Stimulated activated CD8-positive, alpha-beta memory T cell treated with anti-CD3 and anti-CD28 coated beads, Interleukin-15, amount 100 ng/mL, for 48 hours (primary cell): Measurements from ENCODE around the gene FOXD4L3.
"Not testable (repeated sequence)": the region's sequence is repeated elsewhere in the genome, so short reads cannot be mapped to it uniquely, and the experiment has no call there.

Experiments used
- DNase-seq, 2 donors: peaks; one replicate each; pipeline ENCODE4 v3.0.0-alpha.2; 2020; ENCODE audit warnings: low read depth in 2 of 2

FOXD4L3 gene

DNA sequence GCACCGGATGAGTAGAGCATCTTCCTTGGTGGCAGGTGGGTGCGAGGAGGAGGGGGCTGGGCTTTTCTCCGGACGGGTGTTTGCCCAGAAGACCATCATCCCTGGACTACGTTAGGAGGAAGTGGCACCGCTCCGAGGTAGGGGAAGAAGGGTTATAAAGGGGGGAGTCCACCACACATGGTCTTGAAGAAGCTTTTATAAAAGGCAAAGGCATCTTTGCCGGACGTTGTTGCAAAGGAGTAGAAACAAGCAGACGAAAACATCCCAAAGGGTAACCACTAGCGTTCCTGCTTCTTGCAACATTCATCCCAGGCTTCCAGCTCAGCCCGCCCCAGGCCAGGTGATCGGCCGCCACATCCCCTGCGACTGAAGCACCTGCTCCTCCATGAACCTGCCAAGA is at the start of gene FOXD4L3:
TSS of gene FOXD4L3 (plus strand) at position 301 of the 400 bp plus-strand sequence. CDS start at position 386, 85 bp downstream.
- DNase-seq: not testable (repeated sequence)

DNA sequence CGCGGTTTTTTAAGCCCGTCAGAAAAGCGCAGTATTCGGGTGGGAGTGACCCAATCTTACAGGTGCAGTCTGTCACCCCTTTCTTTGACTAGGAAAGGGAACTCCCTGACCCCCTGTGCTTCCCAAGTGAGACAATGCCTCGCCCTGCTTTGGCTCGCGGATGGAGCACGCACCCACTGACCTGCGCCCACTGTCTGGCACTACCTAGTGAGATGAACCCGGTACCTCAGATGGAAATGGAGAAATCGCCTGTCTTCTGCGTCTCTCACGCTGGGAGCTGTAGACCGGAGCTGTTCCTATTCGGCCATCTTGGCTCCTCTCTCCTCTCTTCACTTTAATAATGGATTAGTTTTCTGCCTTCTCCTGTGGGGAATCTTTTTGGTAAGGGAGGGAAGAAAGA is 21.6 kb upstream of the FOXD4L3 start:
- DNase-seq: not testable (repeated sequence)

DNA sequence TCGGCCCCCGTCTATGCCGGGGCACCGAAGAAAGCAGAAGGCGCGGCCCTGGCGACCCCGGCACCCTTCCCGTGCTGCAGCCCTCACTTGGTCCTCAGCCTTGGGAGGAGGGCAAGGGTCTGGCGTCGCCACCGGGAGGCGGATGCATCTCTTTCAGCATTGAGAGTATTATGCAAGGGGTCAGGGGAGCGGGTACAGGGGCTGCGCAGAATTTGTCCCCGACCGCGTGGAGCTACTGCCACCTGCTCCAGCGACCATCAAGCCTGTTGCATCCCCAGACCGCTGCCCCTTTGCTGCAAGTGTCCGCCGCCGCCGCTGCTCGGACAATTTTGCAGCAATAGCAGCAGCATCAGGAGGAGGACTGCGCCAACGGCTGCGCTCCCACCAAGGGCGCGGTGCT is 1.1 kb downstream of the FOXD4L3 start:
- DNase-seq: not testable (repeated sequence)

DNA sequence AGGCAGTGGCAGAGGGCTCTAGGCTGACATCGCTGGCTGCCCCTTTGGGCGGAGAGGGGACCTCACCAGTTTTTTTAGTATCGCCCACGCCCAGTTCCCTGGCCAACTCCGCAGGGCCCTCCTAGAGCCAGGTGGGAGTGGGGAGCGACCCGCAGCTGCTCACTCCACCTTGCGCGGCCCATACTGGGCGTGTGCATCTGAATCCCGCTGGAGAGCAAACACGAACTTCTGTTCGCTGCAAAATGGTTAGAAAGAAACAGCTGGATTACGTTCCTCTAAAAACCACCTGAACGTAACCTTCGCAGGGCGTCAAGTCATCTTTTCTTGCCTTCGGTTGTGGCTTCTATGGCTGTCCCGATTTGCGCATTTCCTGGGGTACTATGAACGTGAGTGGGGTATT is 1.5 kb downstream of the FOXD4L3 start:
- not testable (repeated sequence) for DNase-seq

DNA sequence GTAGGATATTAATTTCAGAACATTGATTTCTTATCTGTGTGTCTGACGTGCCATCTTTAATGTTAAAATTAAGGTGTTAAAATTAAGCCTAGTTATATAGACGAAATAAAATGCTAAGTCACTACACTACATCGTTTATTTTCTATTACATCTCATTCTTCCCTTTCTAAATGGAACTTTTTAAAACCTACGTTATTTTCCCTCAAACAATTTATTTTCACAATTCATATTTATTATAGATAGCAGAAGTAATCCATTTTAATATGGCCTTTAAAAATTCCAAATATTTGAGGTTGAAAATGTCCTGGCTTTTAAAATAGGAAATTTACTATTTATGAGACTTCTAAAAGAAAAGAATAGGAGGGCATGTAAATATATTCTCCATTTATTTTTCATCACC is 2.1 kb downstream of the FOXD4L3 start:
- DNase-seq: not testable (repeated sequence)

DNA sequence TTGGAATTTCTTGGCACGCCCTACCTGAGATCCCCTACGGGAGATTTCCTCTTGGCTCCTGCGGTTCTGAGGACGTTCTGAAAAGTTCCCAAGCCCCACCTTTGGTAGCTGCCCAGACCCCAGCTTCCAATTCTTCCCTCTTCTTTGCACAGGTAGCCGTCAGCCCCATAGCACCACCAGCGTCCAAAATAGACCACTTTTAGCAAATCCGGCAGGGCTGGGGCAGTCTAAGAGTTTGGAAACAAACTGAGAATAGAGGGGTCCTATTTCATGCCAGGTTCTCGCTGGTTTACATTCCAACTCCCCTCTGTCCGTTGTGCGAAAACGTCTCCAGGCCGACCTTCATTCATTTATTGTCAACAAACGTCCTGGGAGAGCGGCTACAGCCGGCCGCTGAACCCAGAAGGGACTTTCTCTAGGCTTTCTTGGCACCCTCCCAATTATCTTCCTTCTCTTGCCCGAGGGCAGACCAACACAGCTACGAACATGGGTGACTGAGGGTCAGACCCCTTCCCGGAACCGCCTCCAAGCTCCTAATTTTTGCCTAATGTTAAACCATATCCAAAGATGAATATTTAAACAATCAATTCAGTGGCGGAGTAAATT is 3.1 kb downstream of the FOXD4L3 start:
- not testable (repeated sequence) for DNase-seq

DNA sequence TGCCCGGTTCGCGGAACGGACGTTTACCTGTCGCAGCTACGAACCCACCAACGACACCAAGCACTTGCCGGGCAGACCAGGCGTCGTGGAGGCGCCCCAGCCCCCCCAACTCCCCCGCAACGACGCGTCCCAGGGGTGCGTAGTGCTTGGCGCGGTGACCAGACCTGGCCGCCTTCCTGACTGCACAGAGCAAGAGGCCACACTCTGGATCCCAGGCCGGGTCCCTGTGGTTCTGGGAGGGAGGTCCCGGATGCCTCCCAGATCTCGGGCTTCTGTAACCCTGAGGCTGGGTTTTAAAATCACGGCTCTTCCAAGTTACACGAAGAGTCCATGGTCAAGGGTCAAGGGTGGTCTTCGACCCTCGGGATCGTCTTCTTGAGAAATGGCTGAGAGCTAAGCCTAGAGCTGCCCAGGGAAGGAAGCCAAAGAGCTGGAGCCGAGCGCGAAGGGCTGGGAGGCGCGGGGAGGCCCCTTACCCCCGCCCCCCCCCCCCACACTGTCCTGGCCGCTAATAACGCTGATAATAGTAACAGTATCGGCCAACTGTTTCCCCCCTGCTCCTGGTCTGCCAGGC is 3.8 kb downstream of the FOXD4L3 start:
- DNase-seq: not testable (repeated sequence)

DNA sequence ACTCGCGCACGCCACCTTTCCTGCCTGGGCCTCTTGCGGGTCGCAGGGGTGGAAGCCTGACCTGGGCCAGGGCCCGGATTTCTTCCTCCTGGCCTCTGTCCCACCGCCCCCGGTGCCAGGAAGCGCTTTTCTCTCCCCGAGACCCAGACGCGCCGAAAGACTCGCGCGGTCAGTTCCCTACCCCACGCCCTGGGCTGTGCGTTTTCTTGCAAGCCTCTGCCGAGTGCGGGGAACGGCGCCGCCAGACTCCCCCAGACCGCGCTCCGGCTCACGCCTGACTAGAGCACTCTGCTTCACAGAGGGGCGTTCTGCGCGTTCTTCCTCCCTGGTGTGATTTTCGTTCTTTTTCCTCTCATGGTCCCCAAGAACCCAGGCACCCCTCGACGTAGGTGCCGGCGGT is 4.5 kb downstream of the FOXD4L3 start:
- not testable (repeated sequence) for DNase-seq

DNA sequence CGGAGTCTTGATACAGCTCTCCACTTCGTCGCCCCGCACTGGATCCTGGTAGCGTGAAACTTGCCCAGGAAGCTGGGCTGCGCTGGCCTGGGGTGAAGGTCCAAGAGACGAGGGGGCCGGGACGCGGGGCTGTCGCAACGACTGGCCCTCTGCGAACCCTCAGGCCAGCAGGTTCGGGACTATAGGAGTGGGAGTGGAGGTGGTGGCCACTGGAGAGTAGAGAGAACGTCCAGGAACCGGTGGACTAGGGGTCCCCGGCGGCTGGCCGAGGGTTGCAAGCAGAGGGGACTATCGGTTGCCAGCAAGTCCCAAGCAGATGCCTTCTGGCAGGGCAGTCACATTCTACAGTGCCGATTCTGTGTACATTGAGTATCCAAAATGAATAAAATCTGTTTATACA is 5.0 kb downstream of the FOXD4L3 start:
- DNase-seq: not testable (repeated sequence)

DNA sequence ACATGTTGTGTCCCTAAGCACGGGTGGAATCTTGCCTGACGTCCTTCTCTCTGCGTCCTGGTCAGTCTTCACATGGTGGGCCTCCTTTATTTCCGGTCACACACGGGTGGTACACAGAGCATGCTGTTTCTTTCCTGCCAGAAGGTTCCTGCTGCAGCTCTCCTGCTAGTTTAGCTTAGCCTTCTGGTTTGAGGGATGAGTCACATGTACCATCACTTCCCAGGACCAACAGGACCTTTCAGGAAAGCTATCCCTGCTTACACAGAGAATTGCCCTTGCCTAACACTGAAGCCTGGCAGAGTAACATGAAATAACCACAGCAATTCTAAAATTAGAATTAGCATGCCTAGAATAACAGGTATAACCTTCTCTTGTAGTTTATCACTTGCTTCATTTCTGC is 8.5 kb downstream of the FOXD4L3 start:
- DNase-seq: not testable (repeated sequence)

DNA sequence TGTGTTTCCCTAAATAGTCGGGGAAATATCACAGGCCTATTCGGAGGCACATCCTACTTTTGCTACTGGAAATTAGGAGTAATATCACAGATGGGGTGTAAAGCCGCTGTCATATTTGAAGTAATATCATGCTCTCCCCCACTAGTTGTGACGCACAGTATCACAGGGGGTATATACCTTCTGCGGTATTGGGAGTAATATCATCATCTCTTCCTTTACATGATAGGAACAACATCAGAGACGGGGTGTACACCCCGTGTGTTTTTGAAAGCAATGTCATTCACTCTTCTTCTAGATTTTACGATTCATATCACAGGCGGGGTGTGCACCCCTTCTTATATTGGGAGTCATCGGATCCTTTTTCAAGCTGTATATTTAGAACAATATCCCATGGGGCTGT is 15.5 kb downstream of the FOXD4L3 start:
- DNase-seq: not testable (repeated sequence)

DNA sequence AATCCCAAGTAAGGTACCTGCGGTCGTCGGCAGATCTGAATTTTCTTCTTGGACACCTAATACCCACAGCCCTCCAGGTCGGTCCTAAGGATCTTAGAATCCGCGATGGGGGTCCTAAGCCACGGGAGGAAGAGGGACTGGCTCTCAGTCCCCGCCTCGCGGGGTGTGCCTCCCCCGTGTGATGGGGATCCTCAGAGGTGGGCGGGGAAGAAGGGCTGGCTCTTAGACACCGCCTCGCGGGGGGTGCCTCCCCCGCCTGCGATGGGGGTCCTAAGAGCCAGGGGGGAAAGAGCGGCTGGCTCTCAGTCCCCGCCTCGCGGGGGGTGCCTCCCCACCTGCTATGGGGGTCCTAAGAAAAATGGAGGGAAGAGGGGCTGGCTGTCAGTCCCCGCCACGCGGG is 21.1 kb downstream of the FOXD4L3 start:
- DNase-seq: not testable (repeated sequence)

DNA sequence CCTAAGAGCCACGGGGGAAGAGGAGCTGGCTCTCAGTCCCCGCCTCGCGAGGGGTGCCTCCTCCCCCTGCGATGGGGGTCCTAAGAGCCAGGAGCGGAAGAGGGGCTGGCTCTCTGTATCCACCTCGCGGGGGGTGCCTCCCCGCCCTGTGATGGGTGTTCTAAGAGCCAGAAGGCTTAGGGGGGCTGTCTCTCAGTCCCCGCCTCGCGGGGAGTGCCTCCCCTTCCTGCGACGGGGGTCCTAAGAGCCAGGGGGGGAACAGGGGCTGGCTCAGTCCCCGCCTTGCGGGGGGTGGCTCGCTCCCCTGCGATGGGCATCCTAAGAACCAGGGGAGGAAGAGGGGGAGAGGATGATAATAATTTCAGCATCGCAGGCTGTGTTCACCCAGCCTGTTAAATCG is 21.9 kb downstream of the FOXD4L3 start:
- not testable (repeated sequence) for DNase-seq

DNA sequence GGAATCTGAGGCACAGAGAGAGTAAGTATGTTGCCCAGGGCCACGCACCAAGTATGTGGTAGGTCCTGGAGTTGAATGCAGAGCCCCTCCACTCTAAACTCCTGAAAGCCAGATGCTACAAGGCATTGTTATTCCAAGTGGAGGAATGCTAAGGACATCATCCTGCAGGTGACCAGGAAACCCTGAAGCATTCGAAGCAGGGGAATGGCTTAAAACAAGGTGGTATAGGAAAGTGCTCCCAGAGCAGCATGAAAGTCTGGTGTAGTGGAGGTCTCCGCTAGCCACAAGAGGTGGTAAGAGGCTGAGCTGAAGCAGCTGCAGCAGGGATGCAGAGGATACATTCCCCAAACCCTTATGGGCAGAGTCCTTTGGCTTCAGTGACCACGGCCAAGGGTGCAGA is 26.4 kb downstream of the FOXD4L3 start:
- DNase-seq: not testable (repeated sequence)

DNA sequence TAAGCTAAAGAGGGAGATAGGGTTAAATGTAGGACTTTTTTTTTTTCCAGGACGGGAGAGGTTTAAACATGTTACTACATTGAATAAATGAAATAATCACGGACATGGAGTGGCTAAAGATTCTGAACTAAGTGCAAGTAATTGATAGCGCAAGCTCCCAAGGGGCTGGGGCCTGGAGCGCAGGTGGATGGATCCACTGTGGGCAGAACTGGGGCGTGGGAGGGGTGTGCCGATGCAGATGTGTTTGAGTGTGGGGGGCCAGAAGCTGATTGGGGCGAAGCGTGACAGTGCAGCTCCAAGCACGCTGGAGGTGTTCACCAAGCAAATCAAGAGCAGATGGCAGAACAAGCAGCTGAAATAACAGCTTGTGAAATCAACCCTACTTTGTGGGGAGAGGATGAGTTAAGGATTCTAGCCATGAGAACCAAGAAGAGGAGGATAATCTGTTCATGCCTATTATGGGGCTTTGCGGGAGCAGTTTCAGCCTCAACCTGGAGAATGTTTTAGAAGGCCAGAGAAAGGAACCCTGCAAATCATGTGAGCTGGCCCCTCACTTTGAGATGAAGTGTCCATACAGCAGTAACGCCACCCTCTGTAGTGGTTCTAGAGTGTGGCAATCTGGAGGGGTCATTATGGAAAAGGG is 28.0 kb downstream of the FOXD4L3 start:
- not testable (repeated sequence) for DNase-seq

DNA sequence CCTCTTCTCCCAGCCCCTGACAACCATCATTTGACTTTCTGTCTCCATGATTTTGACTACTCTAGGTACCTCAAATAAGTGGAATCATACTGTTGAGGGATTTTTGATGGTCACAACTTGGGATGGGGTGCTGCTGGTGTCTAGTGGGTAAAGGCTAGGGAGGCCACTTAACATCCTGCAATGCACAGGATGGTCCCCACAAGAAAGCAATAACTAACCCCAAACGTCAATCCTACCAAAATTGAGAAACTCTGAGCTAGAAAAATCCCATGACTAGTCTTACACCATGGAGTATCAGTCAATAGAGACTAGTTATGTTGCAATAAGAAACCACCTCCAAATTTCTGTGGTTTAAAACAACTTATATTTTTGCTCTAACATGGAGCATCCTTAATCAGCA is 29.5 kb downstream of the FOXD4L3 start:
- not testable (repeated sequence) for DNase-seq

DNA sequence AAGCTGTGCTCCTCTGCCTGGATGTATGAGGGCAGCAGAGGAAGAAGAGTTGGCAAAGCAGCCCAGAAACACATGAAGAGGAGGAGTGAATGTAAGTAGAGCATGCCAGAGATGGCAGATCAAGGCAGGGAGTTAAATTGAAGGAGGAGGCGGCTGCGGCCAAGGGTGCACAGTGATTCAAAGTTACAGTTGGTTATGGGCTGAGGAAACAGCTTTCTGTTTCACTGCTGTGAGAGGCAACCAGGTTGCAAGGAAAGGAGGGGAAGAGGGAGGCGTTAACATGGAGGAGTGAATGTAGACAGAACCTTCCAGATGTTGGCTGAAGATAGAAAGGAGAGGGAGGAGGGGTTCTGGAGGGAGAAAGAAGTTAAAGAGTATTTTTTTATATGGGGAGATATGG is 33.3 kb downstream of the FOXD4L3 start:
- DNase-seq: not testable (repeated sequence)

DNA sequence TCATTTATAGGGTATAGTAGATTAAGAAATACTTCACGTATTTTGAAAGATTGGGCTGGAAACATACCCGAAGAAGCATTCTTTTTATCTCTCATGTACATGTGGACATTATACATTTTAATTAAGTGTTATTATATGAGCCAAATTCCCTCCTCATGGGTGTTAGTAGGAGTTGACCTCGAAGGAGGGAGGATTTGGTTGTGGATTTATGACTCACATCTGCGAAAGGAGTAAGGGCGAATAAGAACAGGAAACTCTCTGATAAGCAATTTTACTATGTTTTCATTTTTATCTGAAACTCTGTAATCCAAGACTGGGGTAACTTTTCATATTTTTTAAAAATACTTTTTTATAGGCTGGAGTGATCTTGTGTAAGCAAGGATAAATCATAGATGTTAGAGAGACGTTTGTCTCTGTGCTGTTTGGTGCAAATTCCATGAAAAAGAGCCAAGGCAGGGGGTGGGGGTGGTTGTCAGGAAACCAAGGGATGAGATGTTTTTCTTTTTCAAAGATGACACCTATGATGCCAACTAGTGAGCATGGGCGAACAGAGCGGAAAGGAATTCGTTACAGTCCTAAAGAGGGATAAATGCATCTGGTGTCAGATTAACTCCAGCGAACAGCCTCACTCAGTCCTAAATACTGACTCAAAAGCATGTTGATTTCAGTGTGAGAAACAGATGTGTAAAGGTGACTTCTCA is 34.1 kb downstream of the FOXD4L3 start:
- DNase-seq: not testable (repeated sequence)

DNA sequence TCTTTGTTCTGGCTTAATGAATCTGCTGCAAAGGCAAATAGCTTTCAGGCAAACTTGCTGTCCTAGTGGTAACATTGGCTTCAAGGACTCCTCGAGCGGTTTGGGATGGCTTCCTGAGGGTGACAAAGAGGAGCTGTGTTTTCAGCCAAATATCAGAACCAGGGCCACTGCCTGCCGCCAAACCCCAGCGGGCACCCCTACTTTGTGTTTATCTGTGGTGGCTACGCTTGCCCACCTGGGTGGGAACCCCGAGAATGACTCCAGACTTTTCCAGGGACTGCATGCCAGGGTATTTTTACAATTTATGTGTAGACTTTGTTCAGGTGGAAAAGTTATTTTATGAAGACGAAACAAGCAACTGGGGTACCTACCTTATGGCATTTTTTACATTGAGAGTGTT is 35.3 kb downstream of the FOXD4L3 start:
- not testable (repeated sequence) for DNase-seq

DNA sequence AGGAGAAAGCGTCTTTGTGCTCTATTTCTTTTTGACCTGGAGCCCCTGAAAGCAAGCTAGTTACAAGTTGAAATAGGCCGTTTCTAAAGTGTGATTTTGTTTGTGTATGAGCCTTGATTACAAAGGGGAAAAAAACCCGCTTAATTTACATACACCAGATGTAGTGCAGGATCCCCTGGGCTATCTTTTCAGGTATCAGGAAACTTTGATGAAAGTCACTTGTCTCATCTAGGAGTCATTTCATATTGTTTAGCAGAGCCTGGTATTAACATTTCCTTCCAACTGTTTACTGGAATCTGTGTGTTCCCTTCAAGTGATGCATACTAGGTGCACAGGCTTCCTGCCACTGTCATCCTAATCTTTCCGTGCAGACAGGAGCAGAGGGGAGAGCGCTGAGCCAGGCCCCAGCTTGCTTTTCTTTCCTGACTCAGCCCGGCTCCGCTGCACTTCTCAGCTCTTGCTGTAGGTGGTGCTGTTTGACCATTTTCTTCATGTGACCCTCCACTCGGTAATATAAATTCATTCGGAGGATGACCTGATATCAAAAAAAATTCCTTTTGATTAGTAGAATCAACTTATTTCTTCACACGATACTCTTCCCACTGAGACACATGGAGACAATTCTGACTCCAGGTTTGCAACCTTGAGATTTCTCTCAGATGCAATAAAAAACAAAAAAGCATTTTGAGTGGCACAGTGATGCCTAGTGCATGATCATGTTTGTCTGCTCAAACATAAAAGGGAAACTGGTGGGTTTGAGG is 39.8 kb downstream of the FOXD4L3 start:
- DNase-seq: not testable (repeated sequence)

DNA sequence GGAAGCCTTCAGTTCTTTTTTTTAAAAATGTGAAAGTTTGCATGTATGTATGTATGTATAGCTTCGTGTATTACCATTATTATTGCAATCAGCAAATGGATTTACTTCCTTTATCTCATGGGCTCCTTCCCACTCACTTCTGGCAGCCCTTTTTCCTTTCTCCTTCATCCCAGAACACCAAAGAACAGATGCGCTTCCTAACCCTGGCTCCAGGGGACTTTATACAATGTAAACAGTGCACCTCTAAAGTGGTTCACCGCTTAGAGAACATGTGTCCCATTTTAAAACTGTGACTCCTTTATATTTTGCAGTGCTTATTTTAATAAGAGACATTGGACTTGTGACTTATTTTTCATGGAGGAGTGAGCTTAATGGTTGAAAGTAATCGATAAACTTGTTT is 40.6 kb downstream of the FOXD4L3 start:
- DNase-seq: not testable (repeated sequence)

DNA sequence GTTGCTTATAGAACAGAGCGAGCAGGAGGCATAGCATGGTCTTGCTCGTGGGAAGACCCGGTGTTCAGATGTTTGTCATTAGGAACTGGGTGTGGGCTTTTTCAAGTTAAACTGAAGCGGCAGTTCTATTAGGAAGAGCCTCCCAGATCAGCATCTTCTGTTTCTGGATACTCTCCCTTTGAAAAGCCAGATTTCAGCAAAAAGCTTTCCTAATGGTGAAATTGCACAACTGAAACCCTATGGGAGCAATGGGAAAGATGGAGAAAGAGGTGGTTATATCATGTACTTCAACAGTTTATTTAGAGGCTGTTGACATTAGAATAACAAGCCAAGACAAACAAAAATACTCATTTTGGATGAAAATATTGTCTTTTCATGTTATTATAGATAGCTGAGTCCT is 41.3 kb downstream of the FOXD4L3 start:
- not testable (repeated sequence) for DNase-seq
